Mesendoderm (in vitro differentiated cells): ENCODE measurements around the gene WDPCP.
"Not testable (repeated sequence)": the region's sequence is repeated elsewhere in the genome, so short reads cannot be mapped to it uniquely, and the experiment has no call there.

Experiments used
- DNase-seq: peaks from one replicate; pipeline ENCODE4 v3.0.0; 2013
- H2AK5ac ChIP-seq: 2 replicates; pipeline ENCODE4 v1.6.1; 2013; ENCODE audit warnings: low read length, inconsistent platforms
- H2BK120ac ChIP-seq: 2 replicates; pipeline ENCODE4 v1.6.1; 2013; ENCODE audit warnings: low read depth, mild to moderate bottlenecking, low read length, moderate library complexity, mixed read lengths
- H2BK15ac ChIP-seq: replicated peaks from 2 replicates; pipeline ENCODE4 v1.6.1; 2013; ENCODE audit warnings: low read depth, mild to moderate bottlenecking, moderate library complexity
- H2BK5ac ChIP-seq: 2 replicates; pipeline ENCODE4 v1.6.1; 2013; ENCODE audit warnings: low read length, inconsistent platforms
- H3K18ac ChIP-seq: 2 replicates; pipeline ENCODE4 v1.6.1; 2013; ENCODE audit warnings: mild to moderate bottlenecking, low read length, mixed read lengths
- H3K23ac ChIP-seq: one replicate; pipeline ENCODE4 v1.6.1; 2013; ENCODE audit warnings: low read length
- H3K27ac ChIP-seq: 2 replicates; pipeline ENCODE4 v1.5.1; 2013; ENCODE audit warnings: low read depth, mild to moderate bottlenecking, inconsistent platforms, low read length, moderate library complexity
- H3K27me3 ChIP-seq: 2 replicates; pipeline ENCODE4 v1.6.1; 2013; ENCODE audit warnings: low read length, control low read depth, mild to moderate bottlenecking, inconsistent platforms; ENCODE audit not compliant: insufficient read depth, poor library complexity
- H3K36me3 ChIP-seq: 2 replicates; pipeline ENCODE4 v1.6.1; 2013; ENCODE audit warnings: low read length, inconsistent platforms; ENCODE audit not compliant: control insufficient read depth, insufficient read depth
- H3K4ac ChIP-seq: one replicate; pipeline ENCODE4 v1.6.1; 2013; ENCODE audit warnings: low read depth, mild to moderate bottlenecking, low read length, moderate library complexity
- H3K4me1 ChIP-seq: 2 replicates; pipeline ENCODE4 v1.6.1; 2013; ENCODE audit warnings: low read depth, low read length, inconsistent platforms; ENCODE audit not compliant: control insufficient read depth
- H3K4me2 ChIP-seq: 2 replicates; pipeline ENCODE4 v1.6.1; 2013; ENCODE audit warnings: low read length
- H3K4me3 ChIP-seq: 2 replicates; pipeline ENCODE4 v1.5.1; 2013; ENCODE audit warnings: mild to moderate bottlenecking, low read length
- H3K56ac ChIP-seq: one replicate; pipeline ENCODE4 v1.6.1; 2013; ENCODE audit warnings: low read length
- H3K79me1 ChIP-seq: 2 replicates; pipeline ENCODE4 v1.6.1; 2013; ENCODE audit warnings: low read length, inconsistent platforms
- H3K79me2 ChIP-seq: 2 replicates; pipeline ENCODE4 v1.6.1; 2013; ENCODE audit warnings: mild to moderate bottlenecking, low read length; ENCODE audit not compliant: control insufficient read depth, insufficient read depth
- H3K9ac ChIP-seq: 2 replicates; pipeline ENCODE4 v1.6.1; 2013; ENCODE audit warnings: low read length, inconsistent platforms
- H4K5ac ChIP-seq: one replicate; pipeline ENCODE4 v1.6.1; 2013; ENCODE audit warnings: low read length
- H4K8ac ChIP-seq: one replicate; pipeline ENCODE4 v1.6.1; 2013; ENCODE audit warnings: low read depth, mild to moderate bottlenecking, control low read depth, low read length, moderate library complexity
- WGBS: extraction: QIAGEN DNeasy Blood & Tissue Kit; methylation state at CpG from one replicate; pipeline ENCODE4 v1.1.7; 2013; ENCODE audit warnings: low lambda C conversion rate, missing lambda C conversion rate; ENCODE audit not compliant: insufficient coverage; ENCODE audit errors: extremely low coverage; 5-methylcytosine and 5-hydroxymethylcytosine counted together

The WDPCP gene

DNA sequence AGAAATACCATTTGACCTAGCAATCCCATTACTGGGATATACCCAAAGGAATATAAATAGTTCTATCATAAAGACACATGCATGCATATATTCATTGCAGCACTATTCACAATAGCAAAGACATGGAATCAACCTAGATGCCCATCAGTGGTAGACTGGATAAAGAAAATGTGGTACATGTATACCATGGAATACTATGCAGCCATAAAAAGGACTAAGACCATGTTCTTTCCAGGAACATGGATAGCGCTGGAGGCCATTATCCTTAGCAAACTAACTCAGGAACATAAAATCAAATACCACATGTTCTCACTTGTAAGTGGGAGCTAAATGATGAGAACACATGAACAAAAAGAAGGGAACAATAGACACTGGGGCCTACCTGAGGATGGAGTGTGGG, 119.0 kb downstream of the WDPCP start:
- not testable (repeated sequence) for H2AK5ac ChIP-seq, H3K79me1 ChIP-seq, H3K9ac ChIP-seq, H4K8ac ChIP-seq, H3K23ac ChIP-seq, H3K79me2 ChIP-seq, H3K56ac ChIP-seq, H3K36me3 ChIP-seq, H2BK15ac ChIP-seq, H3K18ac ChIP-seq, H2BK5ac ChIP-seq, H4K5ac ChIP-seq, H3K27ac ChIP-seq, H3K4me1 ChIP-seq, H2BK120ac ChIP-seq, H3K27me3 ChIP-seq, H3K4me3 ChIP-seq, DNase-seq, H3K4me2 ChIP-seq, H3K4ac ChIP-seq
- WGBS: no CpG with 5 or more reads among the region's 1 CpG

DNA sequence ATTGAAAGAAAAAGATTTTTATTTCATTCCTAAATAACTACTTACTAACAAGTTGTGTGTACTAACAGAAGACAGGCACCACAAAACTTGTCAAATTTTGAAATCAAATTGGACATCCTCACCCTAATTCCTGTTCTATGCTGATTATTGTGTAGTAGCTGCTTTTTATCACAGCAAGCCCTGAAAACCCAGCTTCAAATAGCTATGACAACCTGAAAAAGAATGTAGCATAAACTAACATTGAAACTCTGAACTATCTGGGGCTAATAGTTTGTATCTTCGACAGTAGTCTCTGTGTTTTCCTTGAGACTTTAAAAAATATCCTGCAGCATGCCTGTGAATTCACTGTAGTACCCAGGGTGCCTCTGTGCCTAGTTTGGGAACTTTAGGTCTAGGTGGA, 122.6 kb downstream of the WDPCP start:
- Histone ChIP-seq H3K18ac (no peak overlapping the region), H3K4me1 (no peaks in the 10 kb centered on the region), H2BK15ac (no peak overlapping the region), H3K79me1 (no peaks in the 10 kb centered on the region), H4K5ac (no peak overlapping the region), H2BK5ac (no peak overlapping the region), H2BK120ac (no peak overlapping the region), H2AK5ac (no peak overlapping the region), H3K4ac (no peak overlapping the region), H3K27me3 (no peaks in the 10 kb centered on the region), H3K9ac (no peak overlapping the region), H3K79me2 (no peaks in the 10 kb centered on the region), H3K23ac (no peak overlapping the region), H3K4me3 (no peak overlapping the region), H3K56ac (no peak overlapping the region), H4K8ac (no peak overlapping the region), H3K27ac (no peak overlapping the region), H3K4me2 (no peak overlapping the region), H3K36me3 (no peaks in the 10 kb centered on the region)
- no CpG with 5 or more reads among the region's 1 CpG for WGBS
- no peak for DNase-seq

DNA sequence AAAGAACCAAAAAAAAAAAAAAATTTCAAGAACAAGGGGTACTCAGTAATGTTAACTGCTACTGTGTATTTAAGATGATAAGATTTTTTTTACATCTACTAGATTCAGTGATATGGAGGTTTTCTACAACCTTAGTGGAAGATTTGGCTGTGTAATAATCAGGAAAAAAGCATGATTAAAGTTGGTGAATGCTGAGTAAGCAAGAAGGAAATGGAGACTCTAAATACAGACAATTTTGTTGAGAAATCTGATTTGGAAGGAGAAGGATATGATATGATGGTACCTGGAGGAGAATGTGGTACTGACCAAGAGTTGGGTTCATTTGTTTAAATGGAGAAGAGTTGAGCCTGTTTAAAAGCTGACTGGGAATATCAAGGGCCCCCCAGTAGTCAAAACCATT, 125.1 kb downstream of the WDPCP start:
- Histone ChIP-seq H3K4me1 (no peaks in the 10 kb centered on the region), H4K5ac (no peak overlapping the region), H3K4me3 (no peak overlapping the region), H3K27ac (no peak overlapping the region), H3K9ac (no peak overlapping the region), H2BK5ac (no peak overlapping the region), H3K4ac (no peak overlapping the region), H3K23ac (no peak overlapping the region), H2BK15ac (no peak overlapping the region), H3K79me1 (no peaks in the 10 kb centered on the region), H3K27me3 (no peaks in the 10 kb centered on the region), H2BK120ac (no peak overlapping the region), H3K4me2 (no peak overlapping the region), H4K8ac (no peak overlapping the region), H2AK5ac (no peak overlapping the region), H3K18ac (no peak overlapping the region), H3K36me3 (no peaks in the 10 kb centered on the region), H3K56ac (no peak overlapping the region), H3K79me2 (no peaks in the 10 kb centered on the region)
- no peak for DNase-seq

DNA sequence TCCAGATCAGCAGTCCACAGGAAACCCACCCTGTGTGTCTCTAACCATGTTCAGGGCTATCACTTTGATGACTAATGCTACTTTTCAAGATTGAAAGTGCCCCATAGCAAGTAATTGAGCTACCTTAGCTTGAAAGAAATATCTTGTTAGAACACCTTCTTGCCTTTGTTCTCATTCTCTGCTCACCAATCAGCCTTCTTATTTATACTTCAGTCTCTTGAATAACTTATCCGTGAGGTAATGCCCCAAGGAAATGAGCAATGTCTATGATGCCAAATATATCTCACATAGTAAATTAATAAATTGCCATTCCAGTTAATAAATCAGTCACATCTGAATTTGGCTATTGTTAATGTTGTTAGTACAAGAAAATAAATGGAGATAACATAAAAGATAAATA, 141.6 kb downstream of the WDPCP start:
- no peak overlapping the region for H2BK5ac ChIP-seq
- DNase-seq: no peak
- H3K27ac ChIP-seq: no peak overlapping the region
- H3K79me1 ChIP-seq: no peaks in the 10 kb centered on the region
- H3K4ac ChIP-seq: no peak overlapping the region
- H3K56ac ChIP-seq: no peak overlapping the region
- no peak overlapping the region for H3K4me3 ChIP-seq
- no peak overlapping the region for H3K18ac ChIP-seq
- no peak overlapping the region for H4K8ac ChIP-seq
- no peak overlapping the region for H2BK120ac ChIP-seq
- no peak overlapping the region for H2BK15ac ChIP-seq
- no peak overlapping the region for H3K4me2 ChIP-seq
- H2AK5ac ChIP-seq: no peak overlapping the region
- H3K27me3 ChIP-seq: no peaks in the 10 kb centered on the region
- no peaks in the 10 kb centered on the region for H3K36me3 ChIP-seq
- H3K79me2 ChIP-seq: no peaks in the 10 kb centered on the region
- no peak overlapping the region for H3K9ac ChIP-seq
- WGBS: no CpG with 5 or more reads among the region's 1 CpG
- no peaks in the 10 kb centered on the region for H3K4me1 ChIP-seq
- no peak overlapping the region for H3K23ac ChIP-seq
- H4K5ac ChIP-seq: no peak overlapping the region

DNA sequence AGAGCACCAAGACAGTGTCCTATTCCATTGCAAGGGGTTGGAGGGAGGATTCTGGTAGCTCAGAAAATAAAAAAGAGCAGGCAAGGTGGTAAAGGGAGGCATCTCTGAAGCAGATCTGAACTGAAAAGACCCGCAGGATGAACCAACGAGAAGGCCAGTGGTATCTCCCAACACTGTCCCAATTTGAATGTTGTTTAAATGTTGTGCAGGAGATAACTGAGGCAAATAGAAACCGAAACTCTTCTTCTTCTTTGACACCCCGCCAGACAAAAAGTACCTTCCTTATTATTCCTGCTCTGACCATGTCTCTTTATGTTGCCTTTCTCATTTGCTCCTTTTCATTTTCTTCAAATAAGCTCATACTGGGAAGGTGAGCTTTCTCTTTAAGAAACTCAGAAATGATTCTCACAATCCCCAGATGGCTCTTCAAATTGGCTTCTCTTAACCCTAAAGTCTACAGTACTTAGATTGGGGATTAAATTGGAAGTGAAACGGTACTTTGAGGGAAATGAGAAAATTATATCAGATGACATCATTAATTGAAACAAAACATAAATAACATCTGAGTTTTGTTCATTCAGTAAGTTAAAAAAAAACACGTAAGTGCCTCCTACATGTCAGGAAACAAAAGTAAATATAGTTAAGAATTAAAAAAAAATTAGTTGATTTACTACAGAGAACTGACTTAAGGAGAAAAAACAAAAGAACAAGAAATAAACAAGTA, 143.6 kb downstream of the WDPCP start:
- H3K79me2 ChIP-seq: no peaks in the 10 kb centered on the region
- H2BK5ac ChIP-seq: no peak overlapping the region
- H3K4me3 ChIP-seq: no peak overlapping the region
- no peak overlapping the region for H3K9ac ChIP-seq
- no peak overlapping the region for H4K8ac ChIP-seq
- no peak overlapping the region for H3K23ac ChIP-seq
- H3K18ac ChIP-seq: no peak overlapping the region
- H3K56ac ChIP-seq: no peak overlapping the region
- H2BK120ac ChIP-seq: no peak overlapping the region
- DNase-seq: no peak
- WGBS: no CpG with 5 or more reads among the region's 6 CpGs
- no peak overlapping the region for H3K4ac ChIP-seq
- no peaks in the 10 kb centered on the region for H3K27me3 ChIP-seq
- H2AK5ac ChIP-seq: no peak overlapping the region
- H2BK15ac ChIP-seq: no peak overlapping the region
- no peak overlapping the region for H3K4me2 ChIP-seq
- no peak overlapping the region for H4K5ac ChIP-seq
- H3K4me1 ChIP-seq: peaks cover 1% of the 10 kb centered on the region
- H3K27ac ChIP-seq: no peak overlapping the region
- H3K79me1 ChIP-seq: no peaks in the 10 kb centered on the region
- no peaks in the 10 kb centered on the region for H3K36me3 ChIP-seq

DNA sequence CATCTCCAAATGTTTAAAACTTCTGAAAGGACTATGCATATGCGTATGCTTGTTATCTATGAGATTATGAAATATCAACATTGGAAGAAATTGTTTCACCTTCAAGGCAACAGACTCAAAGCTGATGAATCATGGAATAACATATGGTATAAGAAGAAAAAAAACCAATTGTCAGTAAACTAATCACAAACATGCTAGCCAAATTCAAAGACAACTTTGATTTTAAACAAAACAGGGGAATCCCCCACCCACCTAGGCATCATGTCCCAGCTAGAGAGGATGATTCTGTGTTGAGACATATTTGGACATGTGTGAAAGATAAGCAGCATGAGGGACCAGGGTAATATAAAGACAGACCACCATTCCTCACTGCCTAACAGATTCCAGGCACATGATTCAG, 147.7 kb downstream of the WDPCP start:
- no peaks in the 10 kb centered on the region for H3K36me3 ChIP-seq
- H3K4ac ChIP-seq: no peak overlapping the region

More for the DNA sequence above, 147.7 kb downstream of the WDPCP start:
- Histone ChIP-seq H3K9ac (no peak overlapping the region), H3K4me1 (peaks cover 1% of the 10 kb centered on the region), H2BK15ac (no peak overlapping the region), H3K4me3 (no peak overlapping the region), H3K56ac (no peak overlapping the region), H2BK120ac (no peak overlapping the region), H3K18ac (no peak overlapping the region), H3K4me2 (no peak overlapping the region), H3K79me1 (no peaks in the 10 kb centered on the region), H4K5ac (no peak overlapping the region), H3K23ac (no peak overlapping the region), H3K27ac (no peak overlapping the region), H4K8ac (no peak overlapping the region), H3K79me2 (no peaks in the 10 kb centered on the region), H2AK5ac (no peak overlapping the region), H2BK5ac (no peak overlapping the region), H3K27me3 (no peaks in the 10 kb centered on the region)
- DNase-seq: no peak
- WGBS: no CpG with 5 or more reads among the region's 1 CpG
